ENCODE results near the gene GPR171.

GRCh38 chr3:151219056-151219455, 16.0 kb upstream of the GPR171 start:
- no peak for TF ChIP-seq CTCF (CRISPR knock-in tag; IDR thresholded peaks at IDR 0.05)
- no peak for TF ChIP-seq ZNF512B (CRISPR knock-in tag; IDR thresholded peaks at IDR 0.05; ENCODE audit: borderline replicate concordance)
- no peak for TF ChIP-seq EZH2 (conservative IDR thresholded peaks at IDR 0.05; ENCODE audit: low read depth, low read length)
- TF ChIP-seq SMC3 (IDR thresholded peaks at IDR 0.05; ENCODE audit: low read length), result no peak
- TF ChIP-seq DNMT3B (CRISPR knock-in tag; conservative IDR thresholded peaks at IDR 0.05), result no peak
- TF ChIP-seq RBAK (CRISPR knock-in tag; IDR thresholded peaks at IDR 0.05), result no peak
- TF ChIP-seq ZBTB33 (CRISPR knock-in tag; IDR thresholded peaks at IDR 0.05), result no peak
- no peak for TF ChIP-seq RAD21 (CRISPR knock-in tag; IDR thresholded peaks at IDR 0.05)
- no peak for TF ChIP-seq MYNN (CRISPR knock-in tag; IDR thresholded peaks at IDR 0.05; ENCODE audit: low read depth)
- no peak for TF ChIP-seq TBP (CRISPR knock-in tag; IDR thresholded peaks at IDR 0.05)
- no peak for TF ChIP-seq ZNF180 (CRISPR knock-in tag; IDR thresholded peaks at IDR 0.05; ENCODE audit: borderline replicate concordance, low read depth)
- TF ChIP-seq ZC3H4 (CRISPR knock-in tag; IDR thresholded peaks at IDR 0.05; ENCODE audit: borderline replicate concordance), result no peak
- TF ChIP-seq ZNF644 (CRISPR knock-in tag; IDR thresholded peaks at IDR 0.05; ENCODE audit: low read depth), result no peak

Measured in HepG2 (cell line).